Femur (tissue), 1 donor: ENCODE data around the gene MYL7.

Experiments used
- DNase-seq: peaks from one replicate; pipeline ENCODE4 v3.0.0-alpha.2; 2017

Gene MYL7

DNA sequence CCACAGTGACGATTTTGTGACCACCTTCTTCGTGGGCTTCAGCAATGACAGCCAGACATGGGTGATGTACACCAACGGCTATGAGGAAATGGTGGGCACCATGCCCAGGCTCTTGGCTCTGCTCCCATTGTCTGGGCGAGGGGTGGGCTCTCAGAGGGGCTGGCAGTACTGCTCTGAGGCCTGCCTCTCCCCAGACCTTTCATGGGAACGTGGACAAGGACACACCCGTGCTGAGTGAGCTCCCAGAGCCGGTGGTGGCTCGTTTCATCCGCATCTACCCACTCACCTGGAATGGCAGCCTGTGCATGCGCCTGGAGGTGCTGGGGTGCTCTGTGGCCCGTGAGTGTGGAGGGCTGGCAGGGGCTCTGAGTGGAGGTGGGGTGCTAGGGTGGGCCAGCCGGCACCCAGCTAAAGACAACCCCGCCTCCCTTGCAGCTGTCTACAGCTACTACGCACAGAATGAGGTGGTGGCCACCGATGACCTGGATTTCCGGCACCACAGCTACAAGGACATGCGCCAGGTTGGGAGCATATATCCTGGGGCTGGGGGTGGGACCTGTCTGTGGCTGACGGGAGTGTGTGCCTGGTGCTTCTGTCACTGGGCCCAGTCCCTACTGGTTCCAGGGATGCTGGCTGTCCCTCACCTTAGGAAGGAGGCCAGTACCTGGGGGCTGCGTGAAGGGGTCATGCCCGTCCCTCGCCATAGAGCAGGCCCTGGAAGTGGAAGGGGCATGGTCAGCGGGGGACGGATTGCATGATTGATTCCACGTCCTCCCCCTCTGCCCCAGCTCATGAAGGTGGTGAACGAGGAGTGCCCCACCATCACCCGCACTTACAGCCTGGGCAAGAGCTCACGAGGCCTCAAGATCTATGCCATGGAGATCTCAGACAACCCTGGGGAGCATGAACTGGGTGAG is 30.2 kb downstream of the MYL7 start:
- no peak for DNase-seq

DNA sequence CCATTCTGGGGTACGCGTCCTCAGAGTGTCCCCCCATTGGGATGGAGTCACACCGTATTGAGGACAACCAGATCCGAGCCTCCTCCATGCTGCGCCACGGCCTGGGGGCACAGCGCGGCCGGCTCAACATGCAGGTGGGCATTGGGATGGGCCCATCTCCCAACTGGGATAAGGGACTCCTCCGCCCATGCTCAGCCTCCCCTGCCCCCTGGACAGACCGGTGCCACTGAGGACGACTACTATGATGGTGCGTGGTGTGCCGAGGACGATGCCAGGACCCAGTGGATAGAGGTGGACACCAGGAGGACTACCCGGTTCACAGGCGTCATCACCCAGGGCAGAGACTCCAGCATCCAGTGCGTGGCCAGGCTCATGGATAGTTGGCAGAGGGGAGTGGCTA is 31.1 kb downstream of the MYL7 start:
- no peak for DNase-seq

DNA sequence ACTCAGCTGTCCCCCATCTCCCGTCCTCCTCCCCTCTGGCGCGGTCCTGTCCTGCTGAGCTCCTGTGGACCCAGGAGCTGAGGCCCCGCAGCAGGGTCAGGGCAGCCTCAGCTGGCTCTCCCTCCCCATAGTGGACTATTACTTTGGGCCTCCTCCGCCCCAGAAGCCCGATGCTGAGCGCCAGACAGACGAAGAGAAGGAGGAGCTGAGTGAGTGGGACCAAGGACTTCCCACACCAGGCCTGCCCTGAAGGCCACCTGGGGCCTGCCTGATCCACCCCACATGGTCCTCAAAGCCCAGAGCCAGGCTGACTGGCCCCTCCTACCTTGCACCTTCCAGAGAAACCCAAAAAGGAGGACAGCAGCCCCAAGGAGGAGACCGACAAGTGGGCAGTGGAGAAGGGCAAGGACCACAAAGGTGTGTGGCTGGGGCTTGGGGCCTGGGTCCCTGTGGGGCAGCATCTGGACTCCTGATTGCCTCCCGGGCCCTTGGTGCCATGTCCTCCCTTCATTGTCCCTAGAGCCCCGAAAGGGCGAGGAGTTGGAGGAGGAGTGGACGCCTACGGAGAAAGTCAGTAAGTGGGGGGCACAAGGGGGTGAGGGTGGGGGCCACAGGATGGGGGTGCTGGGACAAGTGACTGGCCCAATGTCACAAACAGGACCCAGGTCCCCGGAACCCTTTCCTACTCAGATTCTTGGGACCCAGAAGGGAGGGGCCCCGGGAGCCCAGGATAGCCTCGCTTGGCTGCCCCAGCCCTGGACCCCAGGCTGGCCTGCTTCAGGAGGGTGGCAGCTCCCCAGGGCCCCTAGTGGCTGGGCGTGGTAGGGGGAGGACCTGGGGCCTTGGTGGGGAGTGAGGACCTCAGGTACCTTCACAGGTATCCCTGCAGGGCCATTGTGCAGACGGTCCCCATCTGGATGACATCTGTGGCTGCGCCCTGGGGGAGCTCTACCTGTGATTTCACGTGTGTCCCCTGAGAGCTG is 32.1 kb downstream of the MYL7 start:
- no peak for DNase-seq

DNA sequence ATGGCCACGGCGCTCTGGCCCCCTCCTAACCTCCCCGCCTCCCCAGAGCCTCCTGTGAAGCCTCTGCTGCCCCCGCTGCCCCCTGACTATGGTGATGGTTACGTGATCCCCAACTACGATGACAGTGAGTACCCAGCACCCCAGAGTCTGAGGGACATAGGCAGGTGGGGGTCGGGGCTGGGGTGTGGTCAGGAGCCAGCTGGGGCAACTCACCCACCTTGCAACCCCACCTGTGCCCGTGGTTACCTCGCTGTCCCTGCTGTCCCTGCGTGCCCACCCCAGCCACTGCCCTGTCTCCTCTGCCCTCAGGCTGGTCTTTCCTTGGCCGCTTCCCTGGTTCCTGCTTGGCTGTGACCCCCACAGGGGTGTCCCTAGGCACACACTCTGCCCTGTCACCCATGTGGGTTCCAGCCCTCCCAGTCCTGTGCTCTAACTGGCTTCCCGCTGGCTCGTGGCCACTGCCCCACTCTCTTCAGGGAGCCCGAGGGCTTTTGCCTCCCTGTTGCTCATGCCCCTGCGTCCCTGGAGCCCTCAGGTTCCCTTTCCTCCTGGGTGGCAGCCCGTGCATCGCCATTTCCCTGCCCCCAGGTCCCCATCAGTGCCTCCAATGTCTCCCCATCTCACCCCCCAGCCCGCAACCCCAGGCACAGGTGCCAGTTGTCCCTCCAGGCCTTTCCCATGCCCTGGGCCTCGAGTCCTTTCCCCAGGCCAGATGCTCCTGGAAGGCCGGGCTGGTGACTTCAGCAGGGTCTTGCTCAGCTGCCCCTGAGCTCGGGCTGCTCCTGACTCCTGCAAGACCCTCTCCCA is 33.0 kb downstream of the MYL7 start:
- DNase-seq = no peak

DNA sequence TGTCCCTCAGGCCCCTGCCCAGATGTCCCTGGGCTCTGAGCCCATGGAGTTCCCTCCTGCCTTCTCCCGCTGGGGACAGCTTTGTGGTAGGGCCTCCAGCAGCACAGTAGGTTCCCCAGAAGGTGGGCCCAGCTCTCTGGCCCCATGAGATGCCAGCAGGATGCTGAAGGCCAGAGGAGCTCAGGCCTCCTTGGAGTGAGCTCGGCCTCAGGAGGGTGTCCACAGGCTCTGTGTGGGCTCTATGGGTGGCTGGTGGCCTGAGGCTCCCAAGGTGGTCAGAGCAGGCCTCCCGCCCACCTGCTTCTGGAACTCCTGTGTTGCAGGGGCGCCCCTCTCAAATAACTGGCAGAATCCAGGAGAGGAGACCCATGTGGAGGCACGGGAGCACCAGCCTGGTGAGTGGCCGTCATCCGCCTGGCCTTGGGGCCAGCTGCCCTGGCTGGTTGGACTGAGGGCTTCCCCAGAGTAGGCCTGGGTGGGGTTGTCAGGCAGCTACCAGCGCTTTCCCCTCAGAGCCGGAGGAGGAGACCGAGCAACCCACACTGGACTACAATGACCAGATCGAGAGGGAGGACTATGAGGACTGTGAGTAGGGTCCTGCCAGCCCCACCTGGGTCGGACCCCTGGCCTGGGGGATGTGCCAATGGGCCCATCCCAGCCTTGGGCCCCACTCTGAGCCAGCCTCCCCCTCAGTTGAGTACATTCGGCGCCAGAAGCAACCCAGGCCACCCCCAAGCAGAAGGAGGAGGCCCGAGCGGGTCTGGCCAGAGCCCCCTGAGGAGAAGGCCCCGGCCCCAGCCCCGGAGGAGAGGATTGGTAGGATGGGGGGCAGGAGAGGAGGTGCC is 33.8 kb downstream of the MYL7 start:
- no peak for DNase-seq

DNA sequence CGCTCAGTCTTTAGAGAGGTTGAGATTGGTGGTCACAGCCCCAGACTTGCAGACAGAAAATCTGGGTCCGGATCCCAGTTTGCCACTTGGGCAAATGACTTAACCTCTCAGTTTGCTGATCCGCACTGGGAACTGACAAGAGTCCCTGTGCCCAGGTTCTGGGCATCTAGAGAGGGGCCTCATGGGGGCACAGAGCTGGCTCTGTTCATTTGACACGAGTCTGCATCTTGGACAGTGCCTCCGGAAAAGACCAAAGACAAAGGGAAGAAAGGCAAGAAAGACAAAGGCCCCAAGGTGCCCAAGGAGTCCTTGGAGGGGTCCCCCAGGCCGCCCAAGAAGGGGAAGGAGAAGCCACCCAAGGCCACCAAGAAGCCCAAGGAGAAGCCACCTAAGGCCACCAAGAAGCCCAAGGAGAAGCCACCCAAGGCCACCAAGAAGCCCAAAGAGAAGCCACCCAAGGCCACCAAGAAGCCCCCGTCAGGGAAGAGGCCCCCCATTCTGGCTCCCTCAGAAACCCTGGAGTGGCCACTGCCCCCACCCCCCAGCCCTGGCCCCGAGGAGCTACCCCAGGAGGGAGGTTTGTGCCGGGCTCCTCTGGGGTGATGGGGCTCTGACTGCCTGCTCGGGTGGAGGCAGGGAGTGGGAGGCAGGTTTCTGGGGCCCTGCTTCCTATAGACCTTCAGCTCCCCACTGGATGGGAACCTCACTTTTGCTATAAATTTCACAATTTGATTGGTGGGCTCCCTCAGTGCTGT is 34.6 kb downstream of the MYL7 start:
- no peak for DNase-seq

- DNase-seq = no peak
These were observed 35.3 kb downstream of the MYL7 start for GRCh38 chr7:44105832-44106231.

GRCh38 chr7:44104860-44105771 is 36.0 kb downstream of the MYL7 start:
- DNase-seq = no peak

- DNase-seq = peak; percentile 78
These were observed 36.9 kb downstream of the MYL7 start, which contains the start of gene AEBP1 for GRCh38 chr7:44103923-44104859. AEBP1 (plus strand) TSS chr7:44104345; CDS start chr7:44104666, 321 bp downstream.

GRCh38 chr7:44103566-44103922 is 37.6 kb downstream of the MYL7 start:
- no peak for DNase-seq

GRCh38 chr7:44102846-44103565 is 38.1 kb downstream of the MYL7 start:
- no peak for DNase-seq

DNA sequence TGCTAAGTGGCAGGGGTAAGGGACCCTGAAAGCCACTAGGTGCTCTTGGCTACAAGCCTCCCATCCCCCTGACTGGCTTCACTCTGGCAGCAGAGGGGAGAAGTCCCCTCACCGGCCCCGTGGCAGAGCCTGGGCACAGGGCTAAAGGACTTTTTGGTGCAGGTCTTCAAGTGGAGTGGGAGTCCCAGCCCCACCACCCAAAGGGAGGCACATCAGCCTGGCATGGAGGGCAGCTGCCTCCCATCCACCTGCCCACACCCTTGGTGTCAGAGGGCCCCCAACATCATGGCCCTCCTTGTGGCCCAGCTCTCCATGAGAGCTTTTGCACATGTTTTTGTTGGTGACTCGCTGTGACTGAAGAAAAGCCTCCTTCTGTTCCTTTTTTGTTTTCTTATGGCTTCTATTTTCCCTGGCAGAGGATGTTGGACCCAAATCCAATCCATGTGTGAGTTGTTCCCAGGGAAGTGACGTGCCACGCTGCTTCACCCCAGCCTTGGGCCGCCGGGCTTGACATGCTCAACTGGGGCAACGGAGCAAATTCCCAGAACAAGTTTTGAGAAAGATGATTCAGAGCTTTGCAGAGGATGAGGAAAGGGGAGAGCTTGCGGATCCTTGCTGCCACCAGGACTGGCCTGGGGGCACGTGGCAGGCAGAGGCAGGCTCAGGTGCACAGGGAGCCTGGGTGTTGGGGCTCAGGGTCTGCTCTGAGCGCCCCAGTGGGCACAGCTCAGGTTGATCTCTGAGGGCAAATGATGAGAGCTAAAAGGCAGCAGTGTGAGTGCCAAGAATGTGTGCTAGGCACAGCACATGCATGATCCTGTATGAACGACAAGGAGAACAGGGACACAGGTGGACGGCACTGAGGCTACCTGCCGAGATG is 38.9 kb downstream of the MYL7 start:
- DNase-seq = no peak

DNA sequence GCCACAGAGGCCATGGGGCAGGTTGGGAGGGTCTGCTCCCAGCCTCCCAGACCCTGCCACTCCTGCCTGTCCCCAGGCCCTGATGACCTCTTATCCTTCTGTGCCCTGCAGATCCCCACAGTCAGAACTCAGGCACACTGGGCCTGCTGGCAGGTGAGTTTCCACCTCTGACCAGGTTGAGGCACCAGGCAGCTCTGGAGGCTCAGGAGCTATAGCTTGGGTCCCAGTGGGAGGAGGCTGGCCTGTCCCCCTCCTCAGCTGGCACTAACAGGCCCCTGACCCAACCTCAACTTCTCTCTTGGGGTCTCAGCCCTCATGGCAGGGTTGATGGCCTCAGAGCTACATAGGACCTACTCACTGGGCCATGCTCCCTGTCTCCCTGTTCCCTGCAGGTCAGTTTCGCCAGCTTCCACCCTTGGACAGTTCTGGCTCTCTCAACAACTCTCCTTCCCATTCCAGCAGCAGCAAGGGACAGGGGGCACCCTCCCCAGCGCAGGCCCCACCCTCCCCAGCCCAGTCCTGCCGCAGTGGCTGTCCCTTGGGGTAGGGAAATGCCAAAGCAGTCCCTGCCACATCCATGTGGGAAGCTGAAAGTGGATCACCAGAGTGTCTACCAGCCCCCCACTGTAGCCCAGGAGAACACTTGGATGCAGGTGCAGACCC is 39.7 kb downstream of the MYL7 start:
- no peak for DNase-seq

GRCh38 chr7:44100458-44101302 is 40.5 kb downstream of the MYL7 start:
- peak; percentile 85 for DNase-seq

DNA sequence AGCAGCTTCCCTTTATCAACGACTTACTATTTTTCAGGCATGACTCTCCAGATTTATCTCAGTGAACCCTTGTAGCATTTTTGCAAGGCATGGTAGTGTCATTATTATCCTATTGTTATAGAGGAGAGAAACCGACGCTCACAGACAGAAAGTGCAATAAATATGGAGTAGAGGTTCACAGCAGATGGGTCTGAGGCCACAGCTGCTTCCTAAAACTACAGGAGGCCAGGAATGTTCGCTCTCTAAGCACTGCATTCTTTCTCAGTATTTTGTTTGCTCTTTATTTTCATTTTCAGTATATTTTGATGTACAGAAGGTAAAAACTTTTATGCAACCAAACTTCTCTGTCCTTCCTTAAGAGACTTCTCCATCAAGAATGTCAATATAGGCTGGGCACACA is 41.5 kb downstream of the MYL7 start:
- DNase-seq = no peak
